ENCODE data around the gene MOGAT2. TPM values are rescaled to one million over a fixed set of nuclear protein-coding genes. Genes with fewer than 3 reads are reported as not detected.

Gene MOGAT2
- total and polyA plus RNA-seq, 9 donors = 0.10 to 9.2 (median 2.0) TPM; not detected in 6

- no peak overlapping the region for H3K27ac ChIP-seq (ENCODE audit: low read length)
- no peaks in the 10 kb centered on the region for H3K9me3 ChIP-seq (replicated peaks; ENCODE audit: control insufficient read depth, low read depth, low read length)
- no peaks in the 10 kb centered on the region for H3K36me3 ChIP-seq (ENCODE audit: control insufficient read depth, insufficient read depth, low read length)
- no peak overlapping the region for H3K4me3 ChIP-seq (ENCODE audit: low read length)
- 81% methylated on average over 10 of the region's 14 CpGs for WGBS (ENCODE audit: insufficient coverage)
- no peaks in the 10 kb centered on the region for H3K27me3 ChIP-seq (ENCODE audit: control insufficient read depth, insufficient read depth, low read length)
- no peaks in the 10 kb centered on the region for H3K4me1 ChIP-seq (ENCODE audit: control insufficient read depth, insufficient read depth, low read length)
- no peak for DNase-seq
Observed at GRCh38 chr11:75719340-75720239, 2.0 kb downstream of the MOGAT2 start.

- H3K27me3 ChIP-seq (ENCODE audit: control insufficient read depth, insufficient read depth, low read length) = no peaks in the 10 kb centered on the region
- H3K4me1 ChIP-seq (ENCODE audit: control insufficient read depth, insufficient read depth, low read length) = no peaks in the 10 kb centered on the region
- H3K27ac ChIP-seq (ENCODE audit: low read length) = no peak overlapping the region
- no peak overlapping the region for H3K4me3 ChIP-seq (ENCODE audit: low read length)
- no peaks in the 10 kb centered on the region for H3K9me3 ChIP-seq (replicated peaks; ENCODE audit: control insufficient read depth, low read depth, low read length)
- no peak for DNase-seq
- no peaks in the 10 kb centered on the region for H3K36me3 ChIP-seq (ENCODE audit: control insufficient read depth, insufficient read depth, low read length)
- WGBS (ENCODE audit: insufficient coverage) = 73% methylated on average over 6 of the region's 6 CpGs
Observed at GRCh38 chr11:75720639-75721038, 3.0 kb downstream of the MOGAT2 start.

DNA sequence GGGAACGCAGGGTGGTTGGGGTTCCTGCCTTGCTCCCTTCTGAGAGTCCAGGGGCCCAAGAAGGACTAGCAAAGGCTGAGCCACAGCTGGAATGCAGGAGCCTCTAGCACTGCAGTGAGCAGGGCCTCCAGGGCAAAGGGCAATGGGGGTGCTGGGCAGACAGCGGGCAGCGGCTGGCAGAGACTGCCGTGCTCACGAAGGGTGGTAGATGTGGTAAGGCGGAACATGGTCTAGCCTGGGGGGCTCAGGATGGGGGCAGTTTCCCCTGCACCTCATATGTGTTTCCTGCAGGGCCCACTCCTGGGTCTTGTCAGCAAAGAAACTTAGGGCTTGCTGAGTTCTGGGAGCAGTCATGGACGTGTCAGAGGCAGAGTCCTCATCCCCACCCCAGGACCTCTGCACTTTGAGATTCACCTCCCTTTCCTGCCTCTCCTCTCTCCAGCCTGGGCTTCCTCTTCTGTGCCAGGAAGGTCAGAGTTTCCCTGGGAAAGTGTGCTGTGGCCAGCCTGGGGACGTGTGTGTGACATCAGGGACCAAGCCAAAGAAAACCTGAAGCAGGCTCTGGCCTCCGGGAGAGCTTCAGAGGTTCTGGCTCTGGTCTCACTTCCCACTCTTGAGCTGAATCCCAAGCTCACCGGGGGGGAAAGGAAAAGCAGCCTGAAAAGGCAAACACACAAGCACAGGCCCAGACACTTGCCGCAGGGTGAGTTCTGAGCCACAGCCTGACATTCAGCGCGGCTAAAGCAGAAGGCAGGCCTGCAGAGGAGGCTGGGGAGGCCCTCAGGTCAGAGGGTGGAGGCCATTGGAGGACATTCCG, 4.4 kb downstream of the MOGAT2 start:
- Histone ChIP-seq H3K4me3 (ENCODE audit: low read length) (no peak overlapping the region), H3K4me1 (ENCODE audit: control insufficient read depth, insufficient read depth, low read length) (no peaks in the 10 kb centered on the region), H3K9me3 (replicated peaks; ENCODE audit: control insufficient read depth, low read depth, low read length) (no peaks in the 10 kb centered on the region), H3K27me3 (ENCODE audit: control insufficient read depth, insufficient read depth, low read length) (no peaks in the 10 kb centered on the region), H3K27ac (ENCODE audit: low read length) (no peak overlapping the region), H3K36me3 (ENCODE audit: control insufficient read depth, insufficient read depth, low read length) (no peaks in the 10 kb centered on the region)
- WGBS (ENCODE audit: insufficient coverage) = 67% methylated on average over 14 of the region's 14 CpGs
- DNase-seq = no peak

- no peaks in the 10 kb centered on the region for H3K27me3 ChIP-seq (ENCODE audit: control insufficient read depth, insufficient read depth, low read length)
- H3K4me3 ChIP-seq (ENCODE audit: low read length) = no peak overlapping the region
- H3K36me3 ChIP-seq (ENCODE audit: control insufficient read depth, insufficient read depth, low read length) = no peaks in the 10 kb centered on the region
- no peak overlapping the region for H3K27ac ChIP-seq (ENCODE audit: low read length)
- WGBS (ENCODE audit: insufficient coverage) = 92% methylated on average over 4 of the region's 9 CpGs
- no peaks in the 10 kb centered on the region for H3K9me3 ChIP-seq (replicated peaks; ENCODE audit: control insufficient read depth, low read depth, low read length)
- no peaks in the 10 kb centered on the region for H3K4me1 ChIP-seq (ENCODE audit: control insufficient read depth, insufficient read depth, low read length)
- DNase-seq = no peak
Observed at GRCh38 chr11:75722669-75723042, 5.0 kb downstream of the MOGAT2 start.

DNA sequence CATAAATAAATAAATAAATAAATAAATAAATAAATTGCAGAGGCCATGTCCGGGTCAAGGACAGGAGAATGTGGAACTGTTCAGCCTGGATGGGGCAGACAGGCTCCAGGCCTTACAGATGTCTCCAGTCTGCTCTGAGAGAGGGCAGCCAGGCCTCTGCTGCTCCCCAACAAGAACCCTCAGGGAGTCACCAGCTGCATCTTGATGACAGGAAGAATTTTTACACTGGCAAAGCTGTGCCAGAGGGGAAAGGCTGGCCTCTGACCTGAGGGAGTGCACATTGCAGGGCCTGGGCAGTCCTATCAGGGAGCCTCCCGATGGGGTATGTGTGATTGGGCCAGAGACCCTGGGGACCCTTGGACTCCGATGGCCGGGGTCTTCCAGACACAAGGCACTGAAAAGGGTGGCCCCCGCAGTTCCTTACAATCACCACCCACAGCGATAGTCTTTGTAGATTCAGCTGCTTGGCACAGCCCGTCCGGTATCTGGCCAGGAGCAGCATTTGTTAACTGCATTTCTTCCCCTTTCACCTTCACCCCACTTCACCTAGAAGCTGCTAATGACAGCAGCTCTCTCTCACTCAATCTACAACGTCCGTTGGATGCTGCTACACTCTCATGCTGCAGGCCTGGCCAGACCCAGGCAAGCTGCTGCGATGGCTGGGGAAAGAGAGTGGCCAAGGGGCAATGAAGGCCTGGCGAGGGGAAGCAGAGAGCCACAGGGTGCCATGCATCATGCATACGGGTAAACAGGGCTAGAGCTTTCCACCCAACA, 8.1 kb downstream of the MOGAT2 start:
- no peaks in the 10 kb centered on the region for H3K4me1 ChIP-seq (ENCODE audit: control insufficient read depth, insufficient read depth, low read length)
- H3K36me3 ChIP-seq (ENCODE audit: control insufficient read depth, insufficient read depth, low read length) = no peaks in the 10 kb centered on the region
- WGBS (ENCODE audit: insufficient coverage) = 81% methylated on average over 8 of the region's 13 CpGs
- H3K27ac ChIP-seq (ENCODE audit: low read length) = no peak overlapping the region
- H3K9me3 ChIP-seq (replicated peaks; ENCODE audit: control insufficient read depth, low read depth, low read length) = no peaks in the 10 kb centered on the region
- no peak for DNase-seq
- H3K27me3 ChIP-seq (ENCODE audit: control insufficient read depth, insufficient read depth, low read length) = peaks cover 3% of the 10 kb centered on the region
- H3K4me3 ChIP-seq (ENCODE audit: low read length) = no peak overlapping the region

DNA sequence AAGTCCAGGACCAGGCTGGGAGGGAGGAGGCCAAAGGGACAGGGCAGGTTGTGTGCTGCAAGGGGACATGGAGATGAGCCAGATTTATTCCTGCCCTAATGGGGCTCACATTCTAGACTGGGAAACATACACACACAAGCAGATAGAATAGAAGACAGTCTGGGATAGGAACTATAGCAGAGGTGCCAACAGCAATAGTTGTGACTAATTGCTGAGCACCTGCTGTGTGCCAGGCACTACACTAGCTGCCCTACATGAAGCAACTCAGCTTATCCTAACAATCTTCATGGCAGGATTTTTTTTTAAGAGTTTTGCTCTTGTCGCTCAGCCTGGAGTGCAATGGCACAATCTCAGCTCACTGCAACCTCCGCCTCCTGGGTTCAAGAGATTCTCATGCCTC, 11.4 kb downstream of the MOGAT2 start:
- Histone ChIP-seq H3K27ac (ENCODE audit: low read length) (no peak overlapping the region), H3K36me3 (ENCODE audit: control insufficient read depth, insufficient read depth, low read length) (no peaks in the 10 kb centered on the region), H3K4me3 (ENCODE audit: low read length) (no peak overlapping the region), H3K27me3 (ENCODE audit: control insufficient read depth, insufficient read depth, low read length) (peaks cover 3% of the 10 kb centered on the region), H3K9me3 (replicated peaks; ENCODE audit: control insufficient read depth, low read depth, low read length) (no peaks in the 10 kb centered on the region), H3K4me1 (ENCODE audit: control insufficient read depth, insufficient read depth, low read length) (peaks cover 11% of the 10 kb centered on the region)
- no peak for DNase-seq
- WGBS (ENCODE audit: insufficient coverage) = 80% methylated on average over 1 of the region's 2 CpGs

- H3K9me3 ChIP-seq (replicated peaks; ENCODE audit: control insufficient read depth, low read depth, low read length) = no peaks in the 10 kb centered on the region
- H3K4me1 ChIP-seq (ENCODE audit: control insufficient read depth, insufficient read depth, low read length) = peaks cover 21% of the 10 kb centered on the region
- no peak overlapping the region for H3K4me3 ChIP-seq (ENCODE audit: low read length)
- no peak overlapping the region for H3K27ac ChIP-seq (ENCODE audit: low read length)
- no peaks in the 10 kb centered on the region for H3K36me3 ChIP-seq (ENCODE audit: control insufficient read depth, insufficient read depth, low read length)
- H3K27me3 ChIP-seq (ENCODE audit: control insufficient read depth, insufficient read depth, low read length) = peaks cover 3% of the 10 kb centered on the region
- 100% methylated on average over 5 of the region's 5 CpGs for WGBS (ENCODE audit: insufficient coverage)
- no peak for DNase-seq
Observed at GRCh38 chr11:75731095-75731494, 13.5 kb downstream of the MOGAT2 start.

GRCh38 chr11:75733071-75733430, 15.4 kb downstream of the MOGAT2 start:
- 92% methylated on average over 6 of the region's 8 CpGs for WGBS (ENCODE audit: insufficient coverage)
- no peaks in the 10 kb centered on the region for H3K36me3 ChIP-seq (ENCODE audit: control insufficient read depth, insufficient read depth, low read length)
- H3K4me3 ChIP-seq (ENCODE audit: low read length) = no peak overlapping the region
- no peak for DNase-seq
- H3K27ac ChIP-seq (ENCODE audit: low read length) = no peak overlapping the region
- no peaks in the 10 kb centered on the region for H3K9me3 ChIP-seq (replicated peaks; ENCODE audit: control insufficient read depth, low read depth, low read length)
- peaks cover 6% of the 10 kb centered on the region for H3K27me3 ChIP-seq (ENCODE audit: control insufficient read depth, insufficient read depth, low read length)
- H3K4me1 ChIP-seq (ENCODE audit: control insufficient read depth, insufficient read depth, low read length) = peaks cover 21% of the 10 kb centered on the region

GRCh38 chr11:75733431-75734107, 15.9 kb downstream of the MOGAT2 start:
- no peaks in the 10 kb centered on the region for H3K9me3 ChIP-seq (replicated peaks; ENCODE audit: control insufficient read depth, low read depth, low read length)
- H3K4me1 ChIP-seq (ENCODE audit: control insufficient read depth, insufficient read depth, low read length) = peaks cover 21% of the 10 kb centered on the region
- 55% methylated on average over 2 of the region's 5 CpGs for WGBS (ENCODE audit: insufficient coverage)
- peaks cover 6% of the 10 kb centered on the region for H3K27me3 ChIP-seq (ENCODE audit: control insufficient read depth, insufficient read depth, low read length)
- DNase-seq = peak; percentile 38
- H3K36me3 ChIP-seq (ENCODE audit: control insufficient read depth, insufficient read depth, low read length) = no peaks in the 10 kb centered on the region
- H3K27ac ChIP-seq (ENCODE audit: low read length) = no peak overlapping the region
- H3K4me3 ChIP-seq (ENCODE audit: low read length) = no peak overlapping the region

Measured in muscle of leg (tissue), 11 donors.